Neural progenitor cell (in vitro differentiated cells): ENCODE data around the gene ANGPTL2. TPM values are rescaled to one million over a fixed set of nuclear protein-coding genes. Genes with fewer than 3 reads are reported as not detected.

Source experiments
- DNase-seq: peaks from one replicate; pipeline ENCODE4 v3.0.0-alpha.2; 2016; ENCODE audit warnings: low spot score
- H2AFZ ChIP-seq: fragments of 200-600 bp; sonication (generic); replicated peaks from 2 replicates; pipeline ENCODE4 v1.6.1; 2016; ENCODE audit warnings: antibody characterized with exemption
- H3F3A ChIP-seq: fragments of 200-600 bp; sonication (generic); 2 replicates; pipeline ENCODE4 v1.6.1; 2016; ENCODE audit warnings: antibody characterized with exemption, low read depth
- H3K27ac ChIP-seq: fragments of 200-600 bp; sonication (generic); 2 replicates; pipeline ENCODE4 v1.5.1; 2016; ENCODE audit warnings: mild to moderate bottlenecking
- H3K27me3 ChIP-seq: fragments of 200-600 bp; sonication (generic); 2 replicates; pipeline ENCODE4 v1.6.1; 2016; ENCODE audit warnings: mild to moderate bottlenecking, moderate library complexity
- H3K36me3 ChIP-seq: fragments of 200-600 bp; sonication (generic); 2 replicates; pipeline ENCODE4 v1.5.1; 2016
- H3K4me1 ChIP-seq: fragments of 200-600 bp; sonication (generic); 2 replicates; pipeline ENCODE4 v1.6.1; 2016; ENCODE audit warnings: mixed run types
- H3K4me2 ChIP-seq: fragments of 200-600 bp; sonication (generic); 2 replicates; pipeline ENCODE4 v1.6.1; 2016
- H3K4me3 ChIP-seq: fragments of 200-600 bp; sonication (generic); 2 replicates; pipeline ENCODE4 v1.5.1; 2016
- H3K79me2 ChIP-seq: fragments of 200-600 bp; sonication (generic); 2 replicates; pipeline ENCODE4 v1.6.1; 2016; ENCODE audit warnings: low read depth
- H3K9ac ChIP-seq: fragments of 200-600 bp; sonication (generic); 2 replicates; pipeline ENCODE4 v1.6.1; 2016
- H3K9me3 ChIP-seq: fragments of 200-600 bp; sonication (generic); 2 replicates; pipeline ENCODE4 v1.5.1; 2016; ENCODE audit warnings: low read depth
- H4K20me1 ChIP-seq: fragments of 200-600 bp; sonication (generic); 2 replicates; pipeline ENCODE4 v1.6.1; 2016; ENCODE audit warnings: low read depth
- H3K27ac Mint-ChIP-seq: 3 replicates; pipeline ENCODE4 v1.8.0; 2021; ENCODE audit warnings: mixed read lengths
- H3K27me3 Mint-ChIP-seq: 2 replicates; pipeline ENCODE4 v1.8.0; 2022; ENCODE audit warnings: low read depth, mild to moderate bottlenecking, inconsistent platforms, moderate library complexity, mixed read lengths; ENCODE audit not compliant: insufficient read depth
- H3K36me3 Mint-ChIP-seq: 3 replicates; pipeline ENCODE4 v1.8.0; 2021; ENCODE audit warnings: mixed read lengths
- H3K4me1 Mint-ChIP-seq: 3 replicates; pipeline ENCODE4 v1.8.0; 2021; ENCODE audit warnings: mixed read lengths
- H3K4me3 Mint-ChIP-seq: 3 replicates; pipeline ENCODE4 v1.8.0; 2021; ENCODE audit warnings: mild to moderate bottlenecking, moderate library complexity, mixed read lengths
- H3K9me3 Mint-ChIP-seq: 3 replicates; pipeline ENCODE4 v1.8.0; 2020; ENCODE audit warnings: mixed read lengths
- CTCF ChIP-seq: fragments of 200-600 bp; sonication (generic); IDR thresholded peaks from 2 replicates; pipeline ENCODE4 v1.5.1; 2017; ENCODE audit warnings: antibody characterized with exemption, mild to moderate bottlenecking
- EZH2 ChIP-seq: fragments of 200-600 bp; sonication (generic); IDR thresholded peaks from 2 replicates; pipeline ENCODE4 v1.6.1; 2017; ENCODE audit warnings: antibody characterized with exemption, mild to moderate bottlenecking, moderate library complexity
- EZH2phosphoT487 ChIP-seq: fragments of 200-600 bp; sonication (generic); IDR thresholded peaks from 2 replicates; pipeline ENCODE4 v1.6.1; 2017; ENCODE audit warnings: antibody characterized with exemption
- total RNA-seq: library from RNA; depleted of rRNA; stranded (reverse); fragments of >200 nt; gene quantifications from 2 replicates; pipeline ENCODE4 v1.2.3, GENCODE V29; 2015; ENCODE audit warnings: low replicate concordance

Gene ANGPTL2
- total RNA-seq, 1 donor from 2014 or later, result 7.6 TPM

- Histone ChIP-seq H3K27me3 (no peaks in the 10 kb centered on the region), H3K27ac (no peak overlapping the region), H3K9ac (no peak overlapping the region), H3K4me1 (no peaks in the 10 kb centered on the region), H3F3A (no peaks in the 10 kb centered on the region), H4K20me1 (no peaks in the 10 kb centered on the region), H2AFZ (no peak overlapping the region), H3K4me2 (no peak overlapping the region), H3K36me3 (no peaks in the 10 kb centered on the region), H3K9me3 (no peaks in the 10 kb centered on the region), H3K4me3 (no peak overlapping the region), H3K79me2 (no peaks in the 10 kb centered on the region)
- Mint-ChIP-seq H3K4me1 (no peaks in the 10 kb centered on the region), H3K27ac (no peak overlapping the region), H3K36me3 (peaks cover 4% of the 10 kb centered on the region), H3K27me3 (peaks cover 2% of the 10 kb centered on the region), H3K9me3 (no peaks in the 10 kb centered on the region), H3K4me3 (no peak overlapping the region)
- DNase-seq, result no peak
- TF ChIP-seq CTCF (no peak), EZH2 (no peak), EZH2phosphoT487 (no peak)
These were observed 38.1 kb downstream of the ANGPTL2 start for GRCh38 chr9:127084076-127085039.

- Mint-ChIP-seq H3K4me3 (no peak overlapping the region), H3K36me3 (peaks cover 3% of the 10 kb centered on the region), H3K9me3 (no peaks in the 10 kb centered on the region)
These were observed 39.1 kb downstream of the ANGPTL2 start for GRCh38 chr9:127083138-127083980.

More at GRCh38 chr9:127083138-127083980, 39.1 kb downstream of the ANGPTL2 start:
- H3K27me3 ChIP-seq, result no peaks in the 10 kb centered on the region
- TF ChIP-seq CTCF (no peak), EZH2phosphoT487 (no peak), EZH2 (no peak)
- no peaks in the 10 kb centered on the region for H3K79me2 ChIP-seq
- H3K4me1 ChIP-seq, result no peaks in the 10 kb centered on the region
- H3K4me2 ChIP-seq, result no peak overlapping the region
- no peak overlapping the region for H3K9ac ChIP-seq
- H3K4me1 Mint-ChIP-seq, result peaks cover 2% of the 10 kb centered on the region
- no peaks in the 10 kb centered on the region for H3K36me3 ChIP-seq
- no peak for DNase-seq
- no peak overlapping the region for H2AFZ ChIP-seq
- H4K20me1 ChIP-seq, result no peaks in the 10 kb centered on the region
- peaks cover 2% of the 10 kb centered on the region for H3K27me3 Mint-ChIP-seq
- H3K9me3 ChIP-seq, result no peaks in the 10 kb centered on the region
- H3K4me3 ChIP-seq, result no peak overlapping the region
- no peak overlapping the region for H3K27ac Mint-ChIP-seq
- H3F3A ChIP-seq, result no peaks in the 10 kb centered on the region
- no peak overlapping the region for H3K27ac ChIP-seq
